HepG2 (cell line): ENCODE measurements around the gene UBE2M. TPM values are rescaled to one million over a fixed set of nuclear protein-coding genes. Genes with fewer than 3 reads are reported as not detected.

Experiments
- AHR ChIP-seq: IDR thresholded peaks from 2 replicates; pipeline ENCODE4 v1.6.1; 2018; ENCODE audit warnings: missing genetic modification reagents, missing compliant biosample characterization
- CSRNP1 ChIP-seq: sonication (generic); formaldehyde crosslinking; IDR thresholded peaks from 2 replicates; pipeline ENCODE4 v1.8.1; 2023; ENCODE audit warnings: mild to moderate bottlenecking, missing genetic modification reagents
- ESRRA ChIP-seq: sonication (generic); formaldehyde crosslinking; IDR thresholded peaks from 2 replicates; pipeline ENCODE4 v1.5.1; 2020; ENCODE audit warnings: mild to moderate bottlenecking, low read depth, missing genetic modification reagents
- GABPA ChIP-seq, 2 experiments: IDR thresholded peaks; 2 replicates each; pipeline ENCODE4 v1.6.1; 2011 to 2016; ENCODE audit warnings: low read depth in 2 of 2, low read length in 1 of 2, missing biosample characterization in 1 of 2, missing genetic modification characterization in 1 of 2
- KDM2A ChIP-seq: sonication (generic); formaldehyde crosslinking; IDR thresholded peaks from 2 replicates; pipeline ENCODE4 v1.4.0; 2020; ENCODE audit warnings: low read depth, missing genetic modification reagents, borderline replicate concordance
- ZNF142 ChIP-seq: sonication (generic); formaldehyde crosslinking; IDR thresholded peaks from 2 replicates; pipeline ENCODE4 v1.4.0; 2020; ENCODE audit warnings: missing genetic modification reagents
- ZNF275 ChIP-seq: sonication (generic); formaldehyde crosslinking; IDR thresholded peaks from 2 replicates; pipeline ENCODE4 v1.8.0; 2022; ENCODE audit warnings: missing genetic modification reagents, mild to moderate bottlenecking, inconsistent platforms, borderline replicate concordance
- ZNF770 ChIP-seq: sonication (generic); formaldehyde crosslinking; IDR thresholded peaks from 2 replicates; pipeline ENCODE4 v1.5.0; 2020; ENCODE audit warnings: mild to moderate bottlenecking, missing genetic modification reagents
- ZNF772 ChIP-seq: sonication (generic); formaldehyde crosslinking; IDR thresholded peaks from 2 replicates; pipeline ENCODE4 v1.5.0; 2020; ENCODE audit warnings: mild to moderate bottlenecking, missing genetic modification reagents
- ZXDC ChIP-seq: sonication (generic); formaldehyde crosslinking; IDR thresholded peaks from 2 replicates; pipeline ENCODE4 v1.5.0; 2020; ENCODE audit warnings: mild to moderate bottlenecking, missing genetic modification reagents
- polyA plus RNA-seq, 8 experiments: library from polyadenylated mRNA; depleted of rRNA in 3 of 8; stranded (reverse) in 7 of 8; unstranded in 1 of 8; fragments of >200 nt; fragmentation: Illumina TruSeq in 4 of 8; extraction: Trizol in 4 of 8; gene quantifications; 2 replicates each; pipeline versions ENCODE4 v1.2.1 to v1.2.3, GENCODE V29; 2011 to 2016; ENCODE audit warnings: low read depth in 4 of 8, missing spikeins in 1 of 8, mixed read lengths in 1 of 8; ENCODE audit not compliant: insufficient read depth in 1 of 8
- total RNA-seq, 5 experiments: library from RNA; depleted of rRNA; stranded (reverse); fragments of >200 nt; fragmentation: Illumina TruSeq; extraction: Trizol; gene quantifications; 2 replicates each; pipeline ENCODE4 v1.2.3, GENCODE V29; 2016; ENCODE audit warnings: low read depth in 1 of 5

Gene UBE2M
- total and polyA plus RNA-seq, 2 of the 13 experiments (the other 11 are each of a cell fraction or from before 2014, with no cell fraction given), result 36.2 to 50.3 TPM

GRCh38 chr19:58575183-58576041, 17.0 kb upstream of the UBE2M start (continued):
- TF ChIP-seq ZNF142 (CRISPR knock-in tag) (no peak), KDM2A (peak; percentile 87; the same call in 1 of the 2 replicates), ZNF772 (CRISPR knock-in tag) (peak; percentile 90), CSRNP1 (no peak), GABPA (IDR thresholded peaks at IDR 0.05; ENCODE audit: low read depth, low read length) (peak; percentile 33; the same call in 1 of the 2 replicates), GABPA (CRISPR knock-in tag; IDR thresholded peaks at IDR 0.05; ENCODE audit: low read depth) (peak; percentile 63), ZNF275 (CRISPR knock-in tag) (peak; percentile 92), AHR (0 out of 2 replicates have a peak, but pooled peaks have one; percentile 62), ZNF770 (no peak), ZXDC (peak; percentile 25; the same call in 1 of the 2 replicates), ESRRA (CRISPR knock-in tag) (no peak; the same call in 1 of the 2 replicates)
